Endothelial cell (in vitro differentiated cells): Measurements from ENCODE around the gene PERM1. TPM values are rescaled to one million over a fixed set of nuclear protein-coding genes. Genes with fewer than 3 reads are reported as not detected.
A peak's percentile ranks its signal among the peaks of the same experiment; 100 is the strongest.
"Not testable (repeated sequence)": the region's sequence is repeated elsewhere in the genome, so short reads cannot be mapped to it uniquely, and the experiment has no call there.

ENCODE experiments used
- DNase-seq: peaks from one replicate; pipeline ENCODE4 v3.0.0; 2021; ENCODE audit warnings: low spot score
- H3K27ac Mint-ChIP-seq: one replicate; pipeline ENCODE4 v1.8.0; 2021; ENCODE audit warnings: mixed read lengths, inconsistent platforms; ENCODE audit not compliant: unreplicated experiment
- H3K27me3 Mint-ChIP-seq: one replicate; pipeline ENCODE4 v1.8.0; 2021; ENCODE audit warnings: mild to moderate bottlenecking, moderate library complexity, mixed read lengths, inconsistent platforms; ENCODE audit not compliant: unreplicated experiment
- H3K36me3 Mint-ChIP-seq: one replicate; pipeline ENCODE4 v1.8.0; 2021; ENCODE audit warnings: mild to moderate bottlenecking, low read depth, mixed read lengths, inconsistent platforms; ENCODE audit not compliant: unreplicated experiment
- H3K4me1 Mint-ChIP-seq: one replicate; pipeline ENCODE4 v1.8.0; 2021; ENCODE audit warnings: mild to moderate bottlenecking, mixed read lengths, inconsistent platforms; ENCODE audit not compliant: unreplicated experiment
- H3K4me3 Mint-ChIP-seq: one replicate; pipeline ENCODE4 v1.8.0; 2021; ENCODE audit warnings: mild to moderate bottlenecking, mixed read lengths, inconsistent platforms; ENCODE audit not compliant: unreplicated experiment
- H3K9me3 Mint-ChIP-seq: one replicate; pipeline ENCODE4 v1.8.0; 2021; ENCODE audit warnings: mixed read lengths, inconsistent platforms; ENCODE audit not compliant: unreplicated experiment
- total RNA-seq: library from RNA; stranded (reverse); fragmentation: NEBNext Ultra II Directional; extraction: Animal tissue kit (Norgen Biotek cat#: 25700); gene quantifications from one replicate; pipeline ENCODE4 v1.2.1, GENCODE V29; 2021; ENCODE audit not compliant: unreplicated experiment
- TF ChIP-seq, protein P1 (sequence below): fragments of 200-600 bp; sonication (generic); IDR thresholded peaks from one replicate; pipeline ENCODE4 v1.5.0; 2021; ENCODE audit warnings: antibody characterized with exemption; ENCODE audit not compliant: unreplicated experiment

Gene PERM1
- total RNA-seq, 1 donor from 2014 or later: not detected

- DNase-seq: no peak
- Mint-ChIP-seq H3K9me3 (peaks cover 5% of the 10 kb centered on the region), H3K4me3 (peak overlapping the region; percentile 45), H3K4me1 (peaks cover 3% of the 10 kb centered on the region), H3K36me3 (peaks cover 14% of the 10 kb centered on the region), H3K27ac (no peak overlapping the region), H3K27me3 (peaks cover 21% of the 10 kb centered on the region)
- TF ChIP-seq, protein P1, sequence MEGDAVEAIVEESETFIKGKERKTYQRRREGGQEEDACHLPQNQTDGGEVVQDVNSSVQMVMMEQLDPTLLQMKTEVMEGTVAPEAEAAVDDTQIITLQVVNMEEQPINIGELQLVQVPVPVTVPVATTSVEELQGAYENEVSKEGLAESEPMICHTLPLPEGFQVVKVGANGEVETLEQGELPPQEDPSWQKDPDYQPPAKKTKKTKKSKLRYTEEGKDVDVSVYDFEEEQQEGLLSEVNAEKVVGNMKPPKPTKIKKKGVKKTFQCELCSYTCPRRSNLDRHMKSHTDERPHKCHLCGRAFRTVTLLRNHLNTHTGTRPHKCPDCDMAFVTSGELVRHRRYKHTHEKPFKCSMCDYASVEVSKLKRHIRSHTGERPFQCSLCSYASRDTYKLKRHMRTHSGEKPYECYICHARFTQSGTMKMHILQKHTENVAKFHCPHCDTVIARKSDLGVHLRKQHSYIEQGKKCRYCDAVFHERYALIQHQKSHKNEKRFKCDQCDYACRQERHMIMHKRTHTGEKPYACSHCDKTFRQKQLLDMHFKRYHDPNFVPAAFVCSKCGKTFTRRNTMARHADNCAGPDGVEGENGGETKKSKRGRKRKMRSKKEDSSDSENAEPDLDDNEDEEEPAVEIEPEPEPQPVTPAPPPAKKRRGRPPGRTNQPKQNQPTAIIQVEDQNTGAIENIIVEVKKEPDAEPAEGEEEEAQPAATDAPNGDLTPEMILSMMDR: no peak
Measured at GRCh38 chr1:995665-996633, 14.1 kb upstream of the PERM1 start.

DNA sequence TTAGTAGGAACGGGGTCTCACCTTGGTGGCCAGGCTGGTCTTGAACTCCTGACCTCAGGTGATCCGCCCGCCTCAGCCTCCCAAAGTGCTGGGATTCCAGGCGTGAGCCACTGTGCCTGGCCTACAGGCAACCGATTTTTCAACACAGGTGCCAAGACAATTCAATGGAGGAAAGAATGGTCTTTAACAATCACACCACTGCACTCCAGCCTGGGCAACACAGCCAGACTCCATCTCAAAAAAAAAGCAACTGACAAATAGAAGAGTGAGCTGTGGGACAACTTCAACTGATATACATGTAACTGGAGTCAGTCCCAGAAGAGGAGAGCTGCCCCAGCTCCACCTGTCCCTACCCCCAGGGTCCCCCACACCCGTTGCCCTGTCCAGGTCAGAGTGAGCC lies 12.7 kb upstream of the PERM1 start:
- peaks cover 21% of the 10 kb centered on the region for H3K27me3 Mint-ChIP-seq
- H3K36me3 Mint-ChIP-seq: peaks cover 14% of the 10 kb centered on the region
- not testable (repeated sequence) for H3K4me3 Mint-ChIP-seq, H3K9me3 Mint-ChIP-seq, DNase-seq, H3K4me1 Mint-ChIP-seq, H3K27ac Mint-ChIP-seq

DNA sequence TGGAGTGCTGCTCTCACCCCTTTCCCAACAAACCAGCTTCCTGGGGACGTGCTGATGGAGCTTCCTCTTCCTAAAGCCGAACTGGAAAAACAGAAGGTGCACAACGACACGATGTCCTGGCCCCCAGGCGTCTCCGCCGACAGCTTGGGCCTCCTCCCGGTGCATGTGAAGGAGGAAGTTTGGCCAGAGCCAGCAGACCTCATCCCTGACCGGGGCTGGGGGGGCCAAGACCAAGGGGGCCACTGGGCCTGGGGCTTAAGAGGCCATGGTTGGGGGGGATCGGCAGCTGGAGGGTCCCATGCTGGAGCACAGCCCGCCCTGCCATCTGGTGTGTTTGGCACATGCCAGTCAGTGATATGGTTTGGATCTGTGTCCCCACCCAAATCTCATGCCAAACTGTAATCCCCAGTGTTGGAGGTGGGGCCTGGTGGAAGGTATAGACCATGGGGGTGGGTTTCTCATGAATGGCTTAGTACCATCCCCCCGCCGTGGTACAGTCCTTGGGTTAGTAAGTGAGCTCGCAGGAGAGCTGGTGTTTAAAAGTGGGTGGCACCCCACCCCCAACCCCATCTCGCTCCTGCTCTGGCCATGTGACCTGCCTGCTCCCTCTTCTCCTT lies 11.6 kb upstream of the PERM1 start:
- DNase-seq: peak; percentile 18
- peaks cover 25% of the 10 kb centered on the region for H3K27me3 Mint-ChIP-seq
- no peak overlapping the region for H3K27ac Mint-ChIP-seq
- H3K4me1 Mint-ChIP-seq: peaks cover 3% of the 10 kb centered on the region
- H3K9me3 Mint-ChIP-seq: peaks cover 5% of the 10 kb centered on the region
- TF ChIP-seq, protein P1: no peak
- no peak overlapping the region for H3K4me3 Mint-ChIP-seq
- H3K36me3 Mint-ChIP-seq: peaks cover 14% of the 10 kb centered on the region

DNA sequence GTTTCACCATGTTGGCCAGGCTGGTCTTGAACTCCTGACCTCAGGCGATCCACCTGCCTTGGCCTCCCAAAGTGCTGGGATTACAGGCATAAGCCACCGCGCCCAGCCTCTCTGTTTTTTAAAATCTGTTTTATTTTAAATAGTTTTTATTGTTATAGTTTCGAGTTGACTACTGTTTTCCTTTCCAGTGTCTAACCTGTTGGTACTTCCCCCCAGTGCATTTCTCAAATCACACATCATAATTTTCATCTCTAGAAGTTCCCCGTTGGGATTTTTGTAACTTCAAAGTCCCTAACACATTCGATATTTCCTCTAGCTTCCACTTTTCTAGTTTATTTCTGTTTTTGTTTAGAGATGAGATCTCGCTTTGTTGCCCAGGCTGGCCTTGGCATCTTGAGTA lies 10.5 kb upstream of the PERM1 start:
- Mint-ChIP-seq H3K27ac (no peak overlapping the region), H3K4me1 (peaks cover 3% of the 10 kb centered on the region), H3K9me3 (peaks cover 5% of the 10 kb centered on the region), H3K27me3 (peaks cover 30% of the 10 kb centered on the region), H3K36me3 (peaks cover 14% of the 10 kb centered on the region), H3K4me3 (peak overlapping the region; percentile 22)
- no peak for DNase-seq
- TF ChIP-seq, protein P1: no peak

- peaks cover 14% of the 10 kb centered on the region for H3K36me3 Mint-ChIP-seq
- H3K27ac Mint-ChIP-seq: peak overlapping the region; percentile 26
- H3K4me3 Mint-ChIP-seq: no peak overlapping the region
- H3K9me3 Mint-ChIP-seq: peaks cover 5% of the 10 kb centered on the region
- peaks cover 25% of the 10 kb centered on the region for H3K27me3 Mint-ChIP-seq
- TF ChIP-seq, protein P1: no peak
- H3K4me1 Mint-ChIP-seq: peaks cover 3% of the 10 kb centered on the region
- DNase-seq: no peak
Measured at GRCh38 chr1:991895-992294, 10.0 kb upstream of the PERM1 start.

GRCh38 chr1:991275-991674 lies 9.4 kb upstream of the PERM1 start:
- not testable (repeated sequence) for DNase-seq, H3K4me1 Mint-ChIP-seq, H3K27ac Mint-ChIP-seq, H3K9me3 Mint-ChIP-seq, H3K4me3 Mint-ChIP-seq
- H3K27me3 Mint-ChIP-seq: peaks cover 24% of the 10 kb centered on the region
- peaks cover 14% of the 10 kb centered on the region for H3K36me3 Mint-ChIP-seq

- not testable (repeated sequence) for DNase-seq, H3K4me3 Mint-ChIP-seq, H3K4me1 Mint-ChIP-seq, H3K27ac Mint-ChIP-seq, H3K36me3 Mint-ChIP-seq, H3K9me3 Mint-ChIP-seq
- H3K27me3 Mint-ChIP-seq: peaks cover 16% of the 10 kb centered on the region
Measured at GRCh38 chr1:988061-988460, 6.2 kb upstream of the PERM1 start.
